Mammary epithelial cell (primary cell): ENCODE measurements around the gene INHBC.

Experiments
- CTCF ChIP-seq, 2 donors: IDR thresholded peaks in 1 of 2; conservative IDR thresholded peaks in 1 of 2; 2 replicates each; pipeline ENCODE4 v1.5.1; 2011 to 2012; ENCODE audit warnings: inconsistent platforms in 2 of 2, low read length in 2 of 2, mild to moderate bottlenecking in 2 of 2, control low read depth in 1 of 2, low read depth in 1 of 2; ENCODE audit not compliant: insufficient read depth in 1 of 2; ENCODE audit errors: extremely low read depth in 1 of 2
- EZH2 ChIP-seq: IDR thresholded peaks from 2 replicates; pipeline ENCODE4 v1.6.1; 2012; ENCODE audit warnings: low read length, inconsistent platforms, borderline replicate concordance

- no peak for TF ChIP-seq CTCF (conservative IDR thresholded peaks at IDR 0.05 in 1 of 2, IDR thresholded peaks at IDR 0.05 in 1 of 2; ENCODE audit: extremely low read depth in 1 of 2, insufficient read depth in 1 of 2, low read depth in 1 of 2, low read length in 2 of 2)
- no peak for TF ChIP-seq EZH2
Measured at GRCh38 chr12:57449375-57449774, 14.8 kb downstream of the INHBC start.
